ENCODE measurements around the gene DMC1. TPM values are rescaled to one million over a fixed set of nuclear protein-coding genes. Genes with fewer than 3 reads are reported as not detected.

DMC1 gene
- total and polyA plus RNA-seq, 10 of the 15 experiments (the other 5 are each of a cell fraction or from before 2014, with no cell fraction given) = 1.0 to 21.0 (median 4.5) TPM

- Histone ChIP-seq H3K9me3 (replicated peaks; ENCODE audit: control insufficient read depth, insufficient read depth, low read length) (no peaks in the 10 kb centered on the region), H3K36me3 (ENCODE audit: control insufficient read depth in 2 of 2, insufficient read depth in 2 of 2, low read length in 1 of 2) (no peaks in the 10 kb centered on the region), H2AFZ (ENCODE audit: control insufficient read depth, low read depth, low read length) (no peak overlapping the region), H3K27me3 (replicated peaks in 1 of 2; ENCODE audit: control insufficient read depth in 2 of 2, insufficient read depth in 2 of 2, low read length in 1 of 2) (no peaks in the 10 kb centered on the region), H3K4me2 (ENCODE audit: control insufficient read depth, insufficient read depth) (no peak overlapping the region), H3K4me3 (no peak overlapping the region), H3K27ac (ENCODE audit: control insufficient read depth, insufficient read depth) (no peak overlapping the region), H3K79me2 (ENCODE audit: control insufficient read depth, insufficient read depth, low read length) (peaks cover 7% of the 10 kb centered on the region), H3K4me1 (ENCODE audit: control insufficient read depth, insufficient read depth, low read length) (no peaks in the 10 kb centered on the region; the same call in 1 of the 2 replicates), H3K9ac (ENCODE audit: control insufficient read depth, insufficient read depth, low read length) (no peak overlapping the region), H4K20me1 (ENCODE audit: control insufficient read depth, insufficient read depth) (no peaks in the 10 kb centered on the region)
- TF ChIP-seq CEBPZ (IDR thresholded peaks at IDR 0.05; ENCODE audit: low read depth, low read length) = no peak
- TF ChIP-seq TCF3 (IDR thresholded peaks at IDR 0.05; ENCODE audit: borderline replicate concordance, insufficient read depth, low read depth, low read length) = no peak
- no peak for TF ChIP-seq HCFC1 (IDR thresholded peaks at IDR 0.05; ENCODE audit: low read length)
- TF ChIP-seq FOXM1 (IDR thresholded peaks at IDR 0.05; ENCODE audit: low read depth, low read length) = no peak
- TF ChIP-seq ZNF687 (IDR thresholded peaks at IDR 0.05) = no peak
- no peak for TF ChIP-seq SRF (IDR thresholded peaks at IDR 0.05; ENCODE audit: low read depth in 2 of 2, low read length in 2 of 2)
- TF ChIP-seq HSF1 (IDR thresholded peaks at IDR 0.05; ENCODE audit: low read depth, low read length) = no peak
- TF ChIP-seq POLR2A (IDR thresholded peaks at IDR 0.05; ENCODE audit: low read depth, low read length) = no peak
- DNase-seq (ENCODE audit: low read depth, low spot score) = no peak
- intact Hi-C loops (cut with micrococcal nuclease; ENCODE audit: unreplicated experiment) (no loop called here), in situ Hi-C loops (cut with MboI) (no loop called here)
- ChIA-PET RAD21 (ENCODE audit: unreplicated experiment) (no interaction called here), SMC1A (ENCODE audit: uncharacterized antibody, unreplicated experiment) (interaction anchor here (1.4 to 3.5 kb wide), 2 partner anchors 9 to 56 kb away, joined by 4 to 14 read pairs; no protein-coding TSS in a partner anchor), CTCF (interaction anchor here (1.1 to 3.0 kb wide), 6 partner anchors 9 to 458 kb away, joined by 3 to 13 read pairs (median 4); no protein-coding TSS in a partner anchor), POLR2A (interaction anchor here (1.0 kb wide), 1 partner anchor 26 kb away, joined by 4 read pairs; no protein-coding TSS in a partner anchor)
- no peak for FAIRE-seq
- 88% methylated on average over 4 of the region's 5 CpGs for WGBS (ENCODE audit: insufficient coverage, insufficient replicate concordance, low lambda C conversion rate, missing lambda C conversion rate)
- ATAC-seq = no peak
- BruUV-seq (replicated peaks) = no TSS peak
These were observed 59.5 kb downstream of the DMC1 start for GRCh38 chr22:38510416-38510970.

Data from GM12878 (cell line).